GM12878 (cell line): Measurements from ENCODE around the gene MESD. TPM values are rescaled to one million over a fixed set of nuclear protein-coding genes. Genes with fewer than 3 reads are reported as not detected.

Source experiments
- ATAC-seq: fragments of 200-7000 bp; cut with Tn5 transposase; 3 replicates; pipeline ENCODE4 v1.9.1; 2020; ENCODE audit warnings: mild to moderate bottlenecking, moderate library complexity
- BruUV-seq: library from RNA; stranded (reverse); fragments of 400-500 nt; replicated peaks from 2 replicates; lab custom pipeline; 2021; lab: Mats Ljungman, UMichigan
- CTCF ChIA-PET: fragments of 300-600 bp; sonication (Branson Sonifier 250); formaldehyde crosslinking; extraction: SDS; loops from one replicate; lab custom pipeline; 2021; ENCODE audit warnings: inconsistent platforms; lab: Yijun Ruan, JAX
- POLR2A ChIA-PET: fragments of 350-600 bp; formaldehyde crosslinking; extraction: SDS; loops from one replicate; lab custom pipeline; 2021; ENCODE audit warnings: inconsistent platforms; lab: Charles Lee
- RAD21 ChIA-PET: fragments of 300-600 bp; sonication (Branson Sonifier 250); formaldehyde crosslinking; loops from one replicate; lab custom pipeline; 2023; ENCODE audit warnings: antibody characterized with exemption; ENCODE audit not compliant: unreplicated experiment; lab: Charles Lee
- SMC1A ChIA-PET: fragments of 300-600 bp; sonication (Branson Sonifier 250); formaldehyde crosslinking; loops from one replicate; lab custom pipeline; 2023; ENCODE audit not compliant: unreplicated experiment, uncharacterized antibody; lab: Charles Lee
- DNase-seq: peaks from one replicate; pipeline ENCODE4 v3.0.0-alpha.2; 2011; ENCODE audit warnings: low read depth, low spot score
- FAIRE-seq: peaks from 3 replicates; lab custom pipeline; 2011; peaks lifted over from hg19 to GRCh38; lab: Jason Lieb, UNC
- H2AFZ ChIP-seq: 2 replicates; pipeline ENCODE4 v1.6.0; 2011; ENCODE audit warnings: low read depth, low read length, control low read depth; ENCODE audit not compliant: control insufficient read depth
- H3K27ac ChIP-seq: 2 replicates; pipeline ENCODE4 v1.5.1; 2011; ENCODE audit warnings: control low read depth; ENCODE audit not compliant: control insufficient read depth, insufficient read depth
- H3K27me3 ChIP-seq, 2 experiments: replicated peaks in 1 of 2; 2 replicates each; pipeline versions ENCODE4 v1.6.0 to v1.6.1; 2011; ENCODE audit warnings: low read length in 1 of 2; ENCODE audit not compliant: control insufficient read depth in 2 of 2, insufficient read depth in 2 of 2
- H3K36me3 ChIP-seq, 2 experiments: 2 replicates each; pipeline ENCODE4 v1.5.1; 2011; ENCODE audit warnings: low read length in 1 of 2; ENCODE audit not compliant: control insufficient read depth in 2 of 2, insufficient read depth in 2 of 2
- H3K4me1 ChIP-seq: 2 replicates; pipeline ENCODE4 v1.6.1; 2011; ENCODE audit warnings: mild to moderate bottlenecking, low read length, moderate library complexity, mixed read lengths; ENCODE audit not compliant: control insufficient read depth, insufficient read depth
- H3K4me2 ChIP-seq: 2 replicates; pipeline ENCODE4 v1.6.0; 2011; ENCODE audit warnings: control low read depth; ENCODE audit not compliant: control insufficient read depth, insufficient read depth
- H3K4me3 ChIP-seq: fragments of 200-600 bp; sonication (generic); 2 replicates; pipeline ENCODE4 v1.5.1; 2016
- H3K79me2 ChIP-seq: 2 replicates; pipeline ENCODE4 v1.6.0; 2011; ENCODE audit warnings: low read length; ENCODE audit not compliant: control insufficient read depth, insufficient read depth
- H3K9ac ChIP-seq: 2 replicates; pipeline ENCODE4 v1.8.0; 2011; ENCODE audit warnings: low read length, control low read depth, mixed read lengths; ENCODE audit not compliant: control insufficient read depth, insufficient read depth
- H3K9me3 ChIP-seq: replicated peaks from 3 replicates; pipeline ENCODE4 v1.5.1; 2011; ENCODE audit warnings: mild to moderate bottlenecking, low read length; ENCODE audit not compliant: control insufficient read depth, insufficient read depth
- H4K20me1 ChIP-seq: 2 replicates; pipeline ENCODE4 v1.6.0; 2011; ENCODE audit not compliant: control insufficient read depth, insufficient read depth
- CEBPB ChIP-seq, 2 experiments: fragments of 150-350 bp in 1 of 2; IDR thresholded peaks; 2 replicates each; pipeline ENCODE4 v1.6.1; 2012 to 2014; ENCODE audit warnings: low read depth in 2 of 2, low read length in 2 of 2, borderline replicate concordance in 1 of 2, inconsistent platforms in 1 of 2
- EED ChIP-seq: sonication (generic); IDR thresholded peaks from 2 replicates; pipeline ENCODE4 v1.6.1; 2016; ENCODE audit warnings: antibody characterized with exemption, low read depth
- EGR1 ChIP-seq, 2 experiments: IDR thresholded peaks; 1 replicate in 1 of 2; 2 replicates in 1 of 2; pipeline ENCODE4 v1.6.1; 2011 to 2012; ENCODE audit warnings: low read depth in 2 of 2, low read length in 2 of 2, borderline replicate concordance in 1 of 2, mild to moderate bottlenecking in 1 of 2, moderate library complexity in 1 of 2
- KLF5 ChIP-seq: fragments of 450-650 bp; IDR thresholded peaks from 2 replicates; pipeline ENCODE4 v1.6.1; 2014; ENCODE audit warnings: mild to moderate bottlenecking; ENCODE audit not compliant: partially characterized antibody
- ZNF274 ChIP-seq: IDR thresholded peaks from one replicate; pipeline ENCODE4 v1.8.0; 2011; ENCODE audit not compliant: insufficient read length, insufficient read depth
- ZNF622 ChIP-seq: fragments of 450-650 bp; IDR thresholded peaks from 2 replicates; pipeline ENCODE4 v1.6.1; 2017; ENCODE audit warnings: mild to moderate bottlenecking, inconsistent platforms
- WGBS: methylation state at CpG from one replicate; pipeline ENCODE4 v1.1.6; 2016; ENCODE audit warnings: low lambda C conversion rate; ENCODE audit not compliant: insufficient replicate concordance, insufficient coverage; ENCODE audit errors: missing lambda C conversion rate; 5-methylcytosine and 5-hydroxymethylcytosine counted together
- in situ Hi-C: fragments of 300-500 bp; cut with MboI; formaldehyde crosslinking; loops from 9 replicates; pipeline ENCODE4 v1.14.3; 2018; ENCODE audit warnings: mixed read lengths
- intact Hi-C: fragments of 100-400 bp; cut with micrococcal nuclease; formaldehyde crosslinking; loops from one replicate; pipeline ENCODE4 v1.14.2; 2022; ENCODE audit not compliant: unreplicated experiment
- polyA plus RNA-seq, 11 experiments: library from polyadenylated mRNA; depleted of rRNA in 4 of 11; unstranded in 6 of 11; stranded (reverse) in 5 of 11; fragments of >200 nt; fragmentation: Nextera tagmentation in 4 of 11; fragmentation: Illumina TruSeq in 1 of 11; extraction: Ambion mirVana in 4 of 11; extraction: Trizol in 1 of 11; gene quantifications; 1 replicate in 1 of 11; 2 replicates in 10 of 11; pipeline versions ENCODE4 v1.2.1 to v1.2.3, GENCODE V29; 2011 to 2016; ENCODE audit warnings: inconsistent platforms in 2 of 11, missing spikeins in 2 of 11, low read depth in 1 of 11
- total RNA-seq, 4 experiments: library from RNA; depleted of rRNA in 3 of 4; stranded (reverse); fragments of >200 nt in 3 of 4; fragmentation: Illumina TruSeq in 1 of 4; extraction: Trizol in 1 of 4; gene quantifications; 2 replicates each; pipeline versions ENCODE4 v1.2.1 to v1.2.3, GENCODE V29; 2013 to 2021

Gene MESD
- total and polyA plus RNA-seq, 10 of the 15 experiments (the other 5 are each of a cell fraction or from before 2014, with no cell fraction given) = 10.2 to 39.8 (median 20.9) TPM

DNA sequence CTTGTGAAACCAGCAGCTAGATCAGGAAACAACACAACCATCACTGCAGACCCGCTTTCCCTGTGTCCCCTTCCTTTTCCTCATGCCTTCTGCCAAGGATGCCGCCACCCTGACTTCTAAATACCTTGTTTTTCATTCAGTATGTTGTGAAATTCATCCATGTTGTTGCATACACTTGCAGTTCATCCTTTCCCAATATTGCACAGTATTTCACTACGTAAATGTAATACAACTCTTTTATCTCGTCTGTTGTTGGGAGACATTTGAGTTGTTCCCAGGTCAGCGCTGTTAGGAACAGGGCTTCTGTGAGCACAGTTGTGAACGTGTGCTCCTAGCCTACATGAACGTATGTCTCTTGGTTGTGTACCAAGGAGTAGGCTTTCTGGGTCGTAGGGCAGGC lies 35.3 kb upstream of the MESD start:
- no peaks in the 10 kb centered on the region for H3K27me3 ChIP-seq
- TF ChIP-seq ZNF274 = no peak
- TF ChIP-seq ZNF622 = no peak
- no peak for TF ChIP-seq KLF5
- no peak for TF ChIP-seq CEBPB (IDR thresholded peaks at IDR 0.05; ENCODE audit: borderline replicate concordance in 1 of 2, low read depth in 2 of 2, low read length in 2 of 2)
- no peak for TF ChIP-seq EGR1 (IDR thresholded peaks at IDR 0.05; ENCODE audit: borderline replicate concordance in 1 of 2, low read depth in 2 of 2, low read length in 2 of 2)
- no peak for TF ChIP-seq EED
- H3K36me3 ChIP-seq = no peaks in the 10 kb centered on the region
- peak overlapping the region; percentile 91; the same call in 1 of the 2 replicates for H3K27ac ChIP-seq
- H4K20me1 ChIP-seq = no peaks in the 10 kb centered on the region
- RAD21 ChIA-PET = interaction anchor here (1.3 to 2.3 kb wide), 4 partner anchors 10 to 250 kb away, joined by 4 to 13 read pairs (median 8); partner anchors contain the start of gene TLNRD1
- POLR2A ChIA-PET = interaction anchor here (1.5 to 1.6 kb wide), 2 partner anchors 16 to 37 kb away, joined by 6 to 7 read pairs; no protein-coding TSS in a partner anchor
- no peak overlapping the region for H3K4me2 ChIP-seq
- DNase-seq = no peak
- in situ Hi-C loops (no loop called here), intact Hi-C loops (loop anchor here (5.0 kb wide), 1 partner anchor 267 kb away; no protein-coding TSS in a partner anchor)
- peaks cover 5% of the 10 kb centered on the region for H3K9me3 ChIP-seq
- H3K4me3 ChIP-seq = no peak overlapping the region
- no peak overlapping the region for H2AFZ ChIP-seq
- SMC1A ChIA-PET = interaction anchor here (1.0 to 2.9 kb wide), 7 partner anchors 10 to 275 kb away, joined by 3 to 8 read pairs (median 5); partner anchors contain the start of gene TLNRD1
- H3K79me2 ChIP-seq = no peaks in the 10 kb centered on the region
- no peak for FAIRE-seq
- no TSS peak for BruUV-seq
- H3K4me1 ChIP-seq = peaks cover 41% of the 10 kb centered on the region
- H3K9ac ChIP-seq = no peak overlapping the region
- CTCF ChIA-PET = interaction anchor here (1.5 to 1.7 kb wide), 2 partner anchors 25 to 241 kb away, joined by 4 to 7 read pairs; partner anchors contain the start of gene TLNRD1
- WGBS = over 99% methylated on average over 8 of the region's 8 CpGs
- ATAC-seq = no peak
